H9 (cell line): ENCODE results near the gene CLDN18. TPM values are rescaled to one million over a fixed set of nuclear protein-coding genes. Genes with fewer than 3 reads are reported as not detected.

ENCODE experiments used
- DNase-seq: peaks from one replicate; pipeline ENCODE4 v3.0.0-alpha.2; 2017
- H2AFZ ChIP-seq: one replicate; pipeline ENCODE4 v1.6.1; 2013; ENCODE audit warnings: mild to moderate bottlenecking, low read length, control low read depth, moderate library complexity
- H2AK5ac ChIP-seq: 2 replicates; pipeline ENCODE4 v1.6.1; 2013; ENCODE audit warnings: low read length, control low read depth, mixed read lengths; ENCODE audit not compliant: insufficient read length
- H2BK120ac ChIP-seq: one replicate; pipeline ENCODE4 v1.6.1; 2013; ENCODE audit warnings: low read depth, mild to moderate bottlenecking, low read length, control low read depth, inconsistent platforms; ENCODE audit not compliant: poor library complexity, severe bottlenecking
- H2BK12ac ChIP-seq: 2 replicates; pipeline ENCODE4 v1.6.1; 2013; ENCODE audit warnings: low read length, control low read depth, mixed read lengths, low read depth; ENCODE audit not compliant: insufficient read length
- H2BK15ac ChIP-seq: 2 replicates; pipeline ENCODE4 v1.6.1; 2013; ENCODE audit warnings: low read depth, low read length, control low read depth
- H2BK20ac ChIP-seq: one replicate; pipeline ENCODE4 v1.6.1; 2013; ENCODE audit warnings: low read depth, mild to moderate bottlenecking, low read length, control low read depth, inconsistent platforms; ENCODE audit not compliant: poor library complexity, severe bottlenecking
- H2BK5ac ChIP-seq: 2 replicates; pipeline ENCODE4 v1.6.1; 2013; ENCODE audit warnings: low read length, control low read depth, mixed read lengths; ENCODE audit not compliant: insufficient read length
- H3K14ac ChIP-seq: 2 replicates; pipeline ENCODE4 v1.6.1; 2013; ENCODE audit warnings: low read length, control low read depth; ENCODE audit not compliant: insufficient read depth
- H3K18ac ChIP-seq: 2 replicates; pipeline ENCODE4 v1.6.1; 2013; ENCODE audit warnings: low read depth, mild to moderate bottlenecking, mixed read lengths, low read length, control low read depth; ENCODE audit not compliant: insufficient read length
- H3K23ac ChIP-seq: 2 replicates; pipeline ENCODE4 v1.6.1; 2013; ENCODE audit warnings: low read length, control low read depth, mixed read lengths, low read depth; ENCODE audit not compliant: insufficient read length
- H3K23me2 ChIP-seq: 2 replicates; pipeline ENCODE4 v1.6.1; 2013; ENCODE audit warnings: low read depth, mild to moderate bottlenecking, mixed read lengths, low read length, control low read depth; ENCODE audit not compliant: insufficient read length, poor library complexity, severe bottlenecking
- H3K27ac ChIP-seq: 2 replicates; pipeline ENCODE4 v1.5.1; 2013; ENCODE audit warnings: low read length, control low read depth, mixed read lengths, low read depth; ENCODE audit not compliant: insufficient read length
- H3K27me3 ChIP-seq: 2 replicates; pipeline ENCODE4 v1.6.1; 2013; ENCODE audit warnings: low read length, control low read depth, inconsistent platforms; ENCODE audit not compliant: insufficient read depth
- H3K4ac ChIP-seq: 2 replicates; pipeline ENCODE4 v1.6.1; 2013; ENCODE audit warnings: low read depth, mild to moderate bottlenecking, control low read depth, inconsistent platforms, low read length, moderate library complexity
- H3K4me1 ChIP-seq: 2 replicates; pipeline ENCODE4 v1.6.1; 2013; ENCODE audit warnings: low read length, control low read depth, inconsistent platforms; ENCODE audit not compliant: insufficient read depth
- H3K4me2 ChIP-seq: 2 replicates; pipeline ENCODE4 v1.6.1; 2013; ENCODE audit warnings: low read length, control low read depth, mixed read lengths; ENCODE audit not compliant: insufficient read length, insufficient read depth
- H3K56ac ChIP-seq: 2 replicates; pipeline ENCODE4 v1.6.1; 2013; ENCODE audit warnings: low read depth, mild to moderate bottlenecking, mixed read lengths, low read length, control low read depth; ENCODE audit not compliant: insufficient read length
- H3K79me1 ChIP-seq: 2 replicates; pipeline ENCODE4 v1.6.1; 2013; ENCODE audit warnings: low read depth, mild to moderate bottlenecking, moderate library complexity, low read length, control low read depth, inconsistent platforms; ENCODE audit not compliant: insufficient read depth, poor library complexity, severe bottlenecking
- H3K79me2 ChIP-seq: 2 replicates; pipeline ENCODE4 v1.6.1; 2013; ENCODE audit warnings: low read length, control low read depth, inconsistent platforms; ENCODE audit not compliant: insufficient read depth
- H3K9ac ChIP-seq: 2 replicates; pipeline ENCODE4 v1.6.1; 2013; ENCODE audit warnings: low read length, control low read depth, mixed read lengths; ENCODE audit not compliant: insufficient read length; ENCODE audit errors: extremely low read depth
- H3K9me3 ChIP-seq: one replicate; pipeline ENCODE4 v1.6.1; 2013; ENCODE audit warnings: low read depth, low read length, inconsistent platforms; ENCODE audit not compliant: control insufficient read depth
- H3T11ph ChIP-seq: one replicate; pipeline ENCODE4 v1.6.1; 2013; ENCODE audit warnings: mild to moderate bottlenecking, low read length, control low read depth, inconsistent platforms
- H4K20me1 ChIP-seq: one replicate; pipeline ENCODE4 v1.6.1; 2013; ENCODE audit not compliant: control insufficient read depth, insufficient read length, insufficient read depth
- H4K5ac ChIP-seq: 2 replicates; pipeline ENCODE4 v1.6.1; 2013; ENCODE audit warnings: low read depth, mild to moderate bottlenecking, mixed read lengths, low read length, control low read depth; ENCODE audit not compliant: insufficient read length
- H4K8ac ChIP-seq: replicated peaks from 2 replicates; pipeline ENCODE4 v1.6.1; 2013; ENCODE audit warnings: low read length, control low read depth, mixed read lengths, low read depth; ENCODE audit not compliant: insufficient read length
- H4K91ac ChIP-seq: 2 replicates; pipeline ENCODE4 v1.6.1; 2013; ENCODE audit warnings: low read depth, mild to moderate bottlenecking, moderate library complexity, mixed read lengths, low read length, control low read depth; ENCODE audit not compliant: insufficient read length
- H3K27ac Mint-ChIP-seq, 3 experiments: 2 replicates in 2 of 3; 3 replicates in 1 of 3; pipeline ENCODE4 v1.8.0; 2020 to 2021; ENCODE audit warnings: mixed read lengths in 3 of 3, mild to moderate bottlenecking in 1 of 3, moderate library complexity in 1 of 3
- H3K27me3 Mint-ChIP-seq: 2 replicates; pipeline ENCODE4 v1.8.0; 2021; ENCODE audit warnings: low read depth, mild to moderate bottlenecking, moderate library complexity, mixed read lengths
- H3K36me3 Mint-ChIP-seq, 3 experiments: 2 replicates in 2 of 3; 3 replicates in 1 of 3; pipeline ENCODE4 v1.8.0; 2020 to 2021; ENCODE audit warnings: low read depth in 3 of 3, mixed read lengths in 3 of 3; ENCODE audit not compliant: insufficient read depth in 1 of 3
- H3K4me1 Mint-ChIP-seq, 2 experiments: 2 replicates each; pipeline ENCODE4 v1.8.0; 2020; ENCODE audit warnings: mixed read lengths in 2 of 2
- H3K4me3 Mint-ChIP-seq, 2 experiments: 2 replicates in 1 of 2; 3 replicates in 1 of 2; pipeline ENCODE4 v1.8.0; 2020 to 2021; ENCODE audit warnings: mild to moderate bottlenecking in 2 of 2, mixed read lengths in 2 of 2, moderate library complexity in 1 of 2
- H3K9me3 Mint-ChIP-seq, 2 experiments: 2 replicates in 1 of 2; 3 replicates in 1 of 2; pipeline ENCODE4 v1.8.0; 2020; ENCODE audit warnings: mild to moderate bottlenecking in 2 of 2, mixed read lengths in 2 of 2, moderate library complexity in 1 of 2
- CTCF ChIP-seq: fragments of 200-600 bp; sonication (generic); conservative IDR thresholded peaks from 3 replicates; pipeline ENCODE4 v1.8.0; 2021; ENCODE audit warnings: antibody characterized with exemption, mild to moderate bottlenecking
- WGBS: extraction: QIAGEN DNeasy Blood & Tissue Kit; methylation state at CpG from one replicate; pipeline ENCODE4 v1.1.7; 2013; ENCODE audit warnings: missing lambda C conversion rate, low lambda C conversion rate, mixed read lengths; ENCODE audit not compliant: insufficient read length; ENCODE audit errors: extremely low coverage; 5-methylcytosine and 5-hydroxymethylcytosine counted together
- total RNA-seq: library from RNA; stranded (reverse); gene quantifications from 2 replicates; pipeline ENCODE4 v1.2.1, GENCODE V29; 2021

Gene CLDN18
- total RNA-seq, 1 experiment from 2014 or later = not detected

- Histone ChIP-seq H2AK5ac (no peak overlapping the region), H3K23ac (no peak overlapping the region)
- no peak overlapping the region for H3K4me3 Mint-ChIP-seq
These were observed 37.0 kb downstream of the CLDN18 start for GRCh38 chr3:138046955-138047354.

More at GRCh38 chr3:138046955-138047354, 37.0 kb downstream of the CLDN18 start:
- Histone ChIP-seq H3K18ac (no peak overlapping the region), H3K14ac (no peak overlapping the region), H3K56ac (no peak overlapping the region), H4K91ac (no peak overlapping the region), H2BK20ac (no peak overlapping the region), H3K4me2 (no peak overlapping the region), H3K4me1 (peaks cover 5% of the 10 kb centered on the region), H3K27me3 (no peaks in the 10 kb centered on the region), H2BK12ac (no peak overlapping the region), H3K79me1 (no peaks in the 10 kb centered on the region), H2BK5ac (no peak overlapping the region), H4K5ac (no peak overlapping the region), H3K27ac (no peak overlapping the region), H3K9me3 (no peaks in the 10 kb centered on the region), H4K8ac (no peak overlapping the region), H2BK120ac (no peak overlapping the region), H3K23me2 (no peaks in the 10 kb centered on the region), H2BK15ac (no peak overlapping the region), H2AFZ (no peak overlapping the region), H3K4ac (no peak overlapping the region), H3K9ac (no peak overlapping the region), H3T11ph (no peak overlapping the region), H4K20me1 (no peaks in the 10 kb centered on the region), H3K79me2 (no peaks in the 10 kb centered on the region)
- DNase-seq = no peak
- Mint-ChIP-seq H3K27ac (peak overlapping the region in 1 of 3 experiments; percentile 45; a peak in 1 of 7 replicates), H3K4me1 (peaks cover 22 to 25% of the 10 kb centered on the region in 2 experiments), H3K27me3 (no peaks in the 10 kb centered on the region), H3K9me3 (no peaks in the 10 kb centered on the region; a peak in 1 of 5 replicates), H3K36me3 (peaks cover 0 to 6% (median 4%) of the 10 kb centered on the region in 3 experiments; a peak in 5 of 7 replicates)
- TF ChIP-seq CTCF = no peak
- no CpG with 5 or more reads among the region's 3 CpGs for WGBS
